RWPE2 (cell line): ENCODE data around the gene MPND.

Experiments used
- ATAC-seq: fragments of 200-7000 bp; cut with Tn5 transposase; 3 replicates; pipeline ENCODE4 v1.9.1; 2021; ENCODE audit warnings: low read depth
- DNase-seq: peaks from one replicate; pipeline ENCODE4 v3.0.0-alpha.2; 2020; ENCODE audit warnings: low spot score
- H3K27ac ChIP-seq: fragments of 450-650 bp; 2 replicates; pipeline ENCODE4 v1.5.1; 2017; ENCODE audit warnings: mild to moderate bottlenecking; ENCODE audit not compliant: poor library complexity, severe bottlenecking
- H3K27me3 ChIP-seq: fragments of 250-450 bp; sonication (Bioruptor Pico); 2 replicates; pipeline ENCODE4 v1.5.1; 2021; ENCODE audit warnings: mild to moderate bottlenecking, moderate library complexity; ENCODE audit not compliant: insufficient read depth, poor library complexity, severe bottlenecking
- H3K36me3 ChIP-seq: fragments of 250-450 bp; sonication (Bioruptor Pico); 2 replicates; pipeline ENCODE4 v1.5.1; 2020; ENCODE audit warnings: low read depth, mild to moderate bottlenecking, moderate library complexity
- H3K4me1 ChIP-seq: fragments of 250-450 bp; sonication (Bioruptor Pico); 2 replicates; pipeline ENCODE4 v1.5.1; 2021; ENCODE audit warnings: mild to moderate bottlenecking, moderate library complexity; ENCODE audit not compliant: insufficient read depth, poor library complexity, severe bottlenecking
- H3K4me3 ChIP-seq: fragments of 250-450 bp; sonication (Bioruptor Pico); 2 replicates; pipeline ENCODE4 v1.5.1; 2021; ENCODE audit warnings: mild to moderate bottlenecking, moderate library complexity; ENCODE audit not compliant: severe bottlenecking
- H3K9me3 ChIP-seq: fragments of 250-450 bp; sonication (Bioruptor Pico); 2 replicates; pipeline ENCODE4 v1.5.1; 2021; ENCODE audit warnings: mild to moderate bottlenecking, moderate library complexity; ENCODE audit not compliant: severe bottlenecking
- TF ChIP-seq, protein P1 (sequence below): fragments of 450-650 bp; IDR thresholded peaks from one replicate; pipeline ENCODE4 v1.5.1; 2017; ENCODE audit warnings: mild to moderate bottlenecking, moderate library complexity; ENCODE audit not compliant: poor library complexity, severe bottlenecking

The MPND gene

GRCh38 chr19:4298810-4299550, 44.4 kb upstream of the MPND start:
- ATAC-seq (no peak), DNase-seq (no peak)
- Histone ChIP-seq H3K4me1 (no peaks in the 10 kb centered on the region), H3K27me3 (no peaks in the 10 kb centered on the region), H3K9me3 (no peaks in the 10 kb centered on the region), H3K27ac (no peak overlapping the region), H3K36me3 (no peaks in the 10 kb centered on the region), H3K4me3 (no peak overlapping the region)
- TF ChIP-seq, protein P1, sequence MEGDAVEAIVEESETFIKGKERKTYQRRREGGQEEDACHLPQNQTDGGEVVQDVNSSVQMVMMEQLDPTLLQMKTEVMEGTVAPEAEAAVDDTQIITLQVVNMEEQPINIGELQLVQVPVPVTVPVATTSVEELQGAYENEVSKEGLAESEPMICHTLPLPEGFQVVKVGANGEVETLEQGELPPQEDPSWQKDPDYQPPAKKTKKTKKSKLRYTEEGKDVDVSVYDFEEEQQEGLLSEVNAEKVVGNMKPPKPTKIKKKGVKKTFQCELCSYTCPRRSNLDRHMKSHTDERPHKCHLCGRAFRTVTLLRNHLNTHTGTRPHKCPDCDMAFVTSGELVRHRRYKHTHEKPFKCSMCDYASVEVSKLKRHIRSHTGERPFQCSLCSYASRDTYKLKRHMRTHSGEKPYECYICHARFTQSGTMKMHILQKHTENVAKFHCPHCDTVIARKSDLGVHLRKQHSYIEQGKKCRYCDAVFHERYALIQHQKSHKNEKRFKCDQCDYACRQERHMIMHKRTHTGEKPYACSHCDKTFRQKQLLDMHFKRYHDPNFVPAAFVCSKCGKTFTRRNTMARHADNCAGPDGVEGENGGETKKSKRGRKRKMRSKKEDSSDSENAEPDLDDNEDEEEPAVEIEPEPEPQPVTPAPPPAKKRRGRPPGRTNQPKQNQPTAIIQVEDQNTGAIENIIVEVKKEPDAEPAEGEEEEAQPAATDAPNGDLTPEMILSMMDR, result no peak

- H3K4me1 ChIP-seq, result no peaks in the 10 kb centered on the region
- H3K27me3 ChIP-seq, result no peaks in the 10 kb centered on the region
- no peak for ATAC-seq
- no peak for DNase-seq
- TF ChIP-seq, protein P1, result no peak
- H3K27ac ChIP-seq, result no peak overlapping the region
- H3K9me3 ChIP-seq, result no peaks in the 10 kb centered on the region
- no peaks in the 10 kb centered on the region for H3K36me3 ChIP-seq
- H3K4me3 ChIP-seq, result no peak overlapping the region
Observed at GRCh38 chr19:4300589-4300988, 42.8 kb upstream of the MPND start.

GRCh38 chr19:4301590-4302242, 41.6 kb upstream of the MPND start:
- H3K4me3 ChIP-seq, result no peak overlapping the region
- ATAC-seq (no peak), DNase-seq (no peak)
- no peaks in the 10 kb centered on the region for H3K27me3 ChIP-seq
- no peaks in the 10 kb centered on the region for H3K9me3 ChIP-seq
- no peaks in the 10 kb centered on the region for H3K4me1 ChIP-seq
- H3K27ac ChIP-seq, result no peak overlapping the region
- TF ChIP-seq, protein P1, result no peak
- no peaks in the 10 kb centered on the region for H3K36me3 ChIP-seq

DNA sequence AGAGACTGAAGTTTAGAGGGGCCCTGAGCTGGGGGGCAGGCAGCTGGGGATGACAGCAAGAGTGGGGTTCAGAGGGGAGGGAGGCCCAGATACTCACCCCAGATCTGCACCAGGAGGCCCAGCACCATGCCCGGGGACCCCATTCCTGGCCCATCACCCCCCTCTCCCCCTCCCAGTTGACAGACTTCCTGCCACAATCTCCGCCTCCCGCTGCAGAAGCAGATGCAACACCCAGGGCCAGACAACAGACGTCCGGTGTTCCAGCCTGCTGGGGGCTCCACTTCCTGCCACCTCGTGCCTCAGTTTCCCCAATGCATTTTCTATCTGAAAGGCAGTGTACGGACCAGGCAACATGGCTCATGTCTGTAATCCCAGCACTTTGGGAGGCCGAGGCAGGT, 41.1 kb upstream of the MPND start, which contains the start of gene TMIGD2:
TSS of gene TMIGD2 (minus strand) at position 147 of the 398 bp plus-strand sequence. CDS start at position 143, 4 bp downstream.
- no peaks in the 10 kb centered on the region for H3K9me3 ChIP-seq
- DNase-seq, result no peak
- H3K4me3 ChIP-seq, result no peak within 1 kb of the TSS
- no peaks in the 10 kb centered on the region for H3K27me3 ChIP-seq
- no peak within 1 kb of the TSS for H3K27ac ChIP-seq
- TF ChIP-seq, protein P1, result no peak
- ATAC-seq, result no peak
- H3K4me1 ChIP-seq, result no peaks in the 10 kb centered on the region
- H3K36me3 ChIP-seq, result no peaks in the 10 kb centered on the region
